ENCODE results near the gene TIRAP.

DNA sequence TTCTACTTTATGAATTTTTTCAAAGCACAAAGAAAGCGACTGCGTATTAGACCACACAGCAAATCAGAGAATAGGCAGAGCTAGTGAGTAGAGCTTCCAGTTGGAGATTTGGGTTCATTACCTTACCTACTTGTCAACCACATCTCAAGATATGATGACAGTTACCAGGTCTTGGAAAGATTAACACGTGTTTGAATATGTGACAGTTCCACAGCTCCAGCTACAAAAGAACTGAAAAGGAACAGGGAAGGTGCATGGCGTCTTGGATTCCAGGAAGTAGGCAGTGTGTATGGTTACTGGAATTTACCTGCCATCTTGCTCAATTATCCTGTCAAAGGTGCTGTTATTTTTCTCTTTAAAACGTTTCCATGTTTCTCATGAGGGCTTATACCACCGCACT lies 5.3 kb downstream of the TIRAP start:
- no peak for TF ChIP-seq EZH2 (IDR thresholded peaks at IDR 0.05; ENCODE audit: low read length, missing control alignments)
- TF ChIP-seq, protein P1, sequence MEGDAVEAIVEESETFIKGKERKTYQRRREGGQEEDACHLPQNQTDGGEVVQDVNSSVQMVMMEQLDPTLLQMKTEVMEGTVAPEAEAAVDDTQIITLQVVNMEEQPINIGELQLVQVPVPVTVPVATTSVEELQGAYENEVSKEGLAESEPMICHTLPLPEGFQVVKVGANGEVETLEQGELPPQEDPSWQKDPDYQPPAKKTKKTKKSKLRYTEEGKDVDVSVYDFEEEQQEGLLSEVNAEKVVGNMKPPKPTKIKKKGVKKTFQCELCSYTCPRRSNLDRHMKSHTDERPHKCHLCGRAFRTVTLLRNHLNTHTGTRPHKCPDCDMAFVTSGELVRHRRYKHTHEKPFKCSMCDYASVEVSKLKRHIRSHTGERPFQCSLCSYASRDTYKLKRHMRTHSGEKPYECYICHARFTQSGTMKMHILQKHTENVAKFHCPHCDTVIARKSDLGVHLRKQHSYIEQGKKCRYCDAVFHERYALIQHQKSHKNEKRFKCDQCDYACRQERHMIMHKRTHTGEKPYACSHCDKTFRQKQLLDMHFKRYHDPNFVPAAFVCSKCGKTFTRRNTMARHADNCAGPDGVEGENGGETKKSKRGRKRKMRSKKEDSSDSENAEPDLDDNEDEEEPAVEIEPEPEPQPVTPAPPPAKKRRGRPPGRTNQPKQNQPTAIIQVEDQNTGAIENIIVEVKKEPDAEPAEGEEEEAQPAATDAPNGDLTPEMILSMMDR (conservative IDR thresholded peaks at IDR 0.05 in 1 of 2, IDR thresholded peaks at IDR 0.05 in 1 of 2; ENCODE audit: low read depth in 1 of 2, low read length in 2 of 2): no peak

Data from fibroblast of lung (primary cell).